ENCODE data around the gene FTO. TPM values are rescaled to one million over a fixed set of nuclear protein-coding genes. Genes with fewer than 3 reads are reported as not detected.

FTO gene
- total RNA-seq, 1 donor from 2014 or later = 85.1 TPM

GRCh38 chr16:54097774-54098173 is 393.8 kb downstream of the FTO start:
- Mint-ChIP-seq H3K36me3 (peaks cover 18% of the 10 kb centered on the region), H3K4me1 (ENCODE audit: unreplicated experiment) (peaks cover 8% of the 10 kb centered on the region), H3K4me3 (no peak overlapping the region), H3K27me3 (no peaks in the 10 kb centered on the region), H3K27ac (no peak overlapping the region), H3K9me3 (no peaks in the 10 kb centered on the region)
- no peak for TF ChIP-seq CTCF (conservative IDR thresholded peaks at IDR 0.05)
- no peak for DNase-seq (ENCODE audit: extremely low spot score, unreplicated experiment)

- Mint-ChIP-seq H3K27ac (no peak overlapping the region), H3K36me3 (peaks cover 18% of the 10 kb centered on the region), H3K9me3 (no peaks in the 10 kb centered on the region), H3K4me3 (no peak overlapping the region), H3K4me1 (ENCODE audit: unreplicated experiment) (peaks cover 8% of the 10 kb centered on the region), H3K27me3 (no peaks in the 10 kb centered on the region)
- TF ChIP-seq CTCF (conservative IDR thresholded peaks at IDR 0.05) = no peak
- DNase-seq (ENCODE audit: extremely low spot score, unreplicated experiment) = no peak
Measured at GRCh38 chr16:54098247-54098646, 394.3 kb downstream of the FTO start.

GRCh38 chr16:54099627-54100026 is 395.7 kb downstream of the FTO start:
- H3K4me3 Mint-ChIP-seq = no peak overlapping the region
- H3K27me3 Mint-ChIP-seq = no peaks in the 10 kb centered on the region
- H3K36me3 Mint-ChIP-seq = peaks cover 14% of the 10 kb centered on the region
- peaks cover 8% of the 10 kb centered on the region for H3K4me1 Mint-ChIP-seq (ENCODE audit: unreplicated experiment)
- H3K9me3 Mint-ChIP-seq = no peaks in the 10 kb centered on the region
- H3K27ac Mint-ChIP-seq = no peak overlapping the region
- no peak for DNase-seq (ENCODE audit: extremely low spot score, unreplicated experiment)
- TF ChIP-seq CTCF (conservative IDR thresholded peaks at IDR 0.05) = no peak

GRCh38 chr16:54102888-54103866 is 399.2 kb downstream of the FTO start:
- no peak for DNase-seq (ENCODE audit: extremely low spot score, unreplicated experiment)
- Mint-ChIP-seq H3K27me3 (no peaks in the 10 kb centered on the region), H3K27ac (no peak overlapping the region), H3K9me3 (no peaks in the 10 kb centered on the region), H3K4me3 (no peak overlapping the region), H3K36me3 (peaks cover 6% of the 10 kb centered on the region), H3K4me1 (ENCODE audit: unreplicated experiment) (peaks cover under 1% of the 10 kb centered on the region)
- no peak for TF ChIP-seq CTCF (conservative IDR thresholded peaks at IDR 0.05)

GRCh38 chr16:54106057-54106456 is 402.1 kb downstream of the FTO start:
- no peak for DNase-seq (ENCODE audit: extremely low spot score, unreplicated experiment)
- H3K36me3 Mint-ChIP-seq = peaks cover 6% of the 10 kb centered on the region
- no peak for TF ChIP-seq CTCF (conservative IDR thresholded peaks at IDR 0.05)
- H3K27ac Mint-ChIP-seq = no peak overlapping the region
- H3K4me1 Mint-ChIP-seq (ENCODE audit: unreplicated experiment) = peaks cover 5% of the 10 kb centered on the region
- H3K4me3 Mint-ChIP-seq = no peak overlapping the region
- no peaks in the 10 kb centered on the region for H3K9me3 Mint-ChIP-seq
- H3K27me3 Mint-ChIP-seq = no peaks in the 10 kb centered on the region

Measured in type B pancreatic cell (in vitro differentiated cells).